ENCODE results near the gene CMTM5.
"Not testable (repeated sequence)": the region's sequence is repeated elsewhere in the genome, so short reads cannot be mapped to it uniquely, and the experiment has no call there.

The CMTM5 gene

GRCh38 chr14:23400496-23401149, 23.8 kb downstream of the CMTM5 start:
- not testable (repeated sequence) for DNase-seq

GRCh38 chr14:23401291-23401690, 24.4 kb downstream of the CMTM5 start:
- peak; percentile 12 for DNase-seq

GRCh38 chr14:23402296-23403138, 25.7 kb downstream of the CMTM5 start:
- DNase-seq = no peak

GRCh38 chr14:23403139-23403438, 26.2 kb downstream of the CMTM5 start:
- no peak for DNase-seq

- DNase-seq = no peak
Measured at GRCh38 chr14:23403908-23404307, 27.1 kb downstream of the CMTM5 start.

- DNase-seq = no peak
Measured at GRCh38 chr14:23404331-23404900, 27.6 kb downstream of the CMTM5 start.

- DNase-seq = no peak
Measured at GRCh38 chr14:23405096-23405495, 28.2 kb downstream of the CMTM5 start.

- no peak for DNase-seq
Measured at GRCh38 chr14:23405516-23406025, 28.7 kb downstream of the CMTM5 start.

GRCh38 chr14:23406244-23406643, 29.4 kb downstream of the CMTM5 start:
- DNase-seq = no peak

GRCh38 chr14:23406725-23407355, 30.0 kb downstream of the CMTM5 start:
- no peak for DNase-seq

- no peak for DNase-seq
Measured at GRCh38 chr14:23407516-23408306, 30.9 kb downstream of the CMTM5 start, which contains the start of gene MYH6. MYH6 (minus strand) TSS chr14:23408273; CDS start chr14:23407223, 1,050 bp downstream.

GRCh38 chr14:23408307-23408630, 31.4 kb downstream of the CMTM5 start:
- no peak for DNase-seq

GRCh38 chr14:23409475-23409874, 32.6 kb downstream of the CMTM5 start:
- no peak for DNase-seq

- DNase-seq = no peak
Measured at GRCh38 chr14:23409966-23410635, 33.3 kb downstream of the CMTM5 start.

- no peak for DNase-seq
Measured at GRCh38 chr14:23411563-23412525, 35.0 kb downstream of the CMTM5 start.

GRCh38 chr14:23413681-23414080, 36.8 kb downstream of the CMTM5 start:
- DNase-seq = no peak

- DNase-seq = no peak
Measured at GRCh38 chr14:23414254-23414653, 37.4 kb downstream of the CMTM5 start.

- no peak for DNase-seq
Measured at GRCh38 chr14:23414906-23415820, 38.3 kb downstream of the CMTM5 start.
